NCI-H1694 treated with DMSO at 0.1 percent for 48 hours (cell line): ENCODE measurements around the gene HMOX1.
"Not testable (repeated sequence)": the region's sequence is repeated elsewhere in the genome, so short reads cannot be mapped to it uniquely, and the experiment has no call there.

Experiments
- DNase-seq: peaks from one replicate; lab custom pipeline; 2025; lab: John Stamatoyannopoulos, UW

Gene HMOX1

DNA sequence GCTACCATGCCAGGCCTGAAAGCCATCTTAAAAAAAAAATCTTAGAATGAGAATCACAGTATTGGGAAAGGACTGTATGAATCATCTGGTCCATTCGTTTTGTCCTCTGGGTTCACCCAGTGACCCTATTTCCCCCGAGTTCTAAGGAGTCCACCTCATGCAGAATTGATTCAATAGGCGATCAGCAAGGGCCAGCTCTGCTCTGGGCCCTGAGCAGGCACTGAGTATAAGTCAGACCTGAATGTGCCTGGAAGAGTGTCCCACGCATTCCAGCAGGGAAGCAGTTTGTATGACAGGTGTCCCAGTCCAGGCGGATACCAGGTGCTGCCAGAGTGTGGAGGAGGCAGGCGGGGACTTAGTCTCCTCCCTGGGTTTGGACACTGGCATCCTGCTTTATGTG lies 883 bp upstream of the HMOX1 start:
- DNase-seq = no peak

DNA sequence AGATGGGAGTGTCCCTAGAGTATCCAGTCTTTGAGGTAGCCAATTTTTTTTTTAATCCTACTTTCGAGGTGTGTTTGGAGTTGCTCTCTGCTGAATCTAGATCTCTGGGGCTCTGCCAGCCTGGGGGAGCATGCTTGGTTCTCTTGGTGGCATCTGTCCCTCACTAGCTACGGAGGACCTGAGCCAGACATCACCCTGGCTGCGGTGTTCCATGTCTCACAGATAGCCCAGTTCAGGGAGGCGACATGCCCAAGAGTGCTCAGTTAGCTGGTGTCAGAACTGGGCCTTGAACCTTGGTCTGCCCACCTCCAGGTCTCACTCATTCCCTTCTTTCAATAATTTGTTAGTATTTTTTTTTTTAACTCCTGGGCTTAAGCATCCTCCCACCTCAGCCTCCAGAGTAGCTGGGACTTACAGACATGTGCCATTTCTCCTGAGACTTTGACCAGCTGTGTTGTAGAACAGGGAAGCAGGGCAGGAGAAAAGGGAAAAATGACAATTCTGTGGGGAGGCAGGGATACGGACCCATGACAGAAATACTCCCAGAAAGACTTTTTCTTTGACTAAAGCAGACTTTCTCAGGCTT lies 621 bp downstream of the HMOX1 start:
- DNase-seq = no peak

DNA sequence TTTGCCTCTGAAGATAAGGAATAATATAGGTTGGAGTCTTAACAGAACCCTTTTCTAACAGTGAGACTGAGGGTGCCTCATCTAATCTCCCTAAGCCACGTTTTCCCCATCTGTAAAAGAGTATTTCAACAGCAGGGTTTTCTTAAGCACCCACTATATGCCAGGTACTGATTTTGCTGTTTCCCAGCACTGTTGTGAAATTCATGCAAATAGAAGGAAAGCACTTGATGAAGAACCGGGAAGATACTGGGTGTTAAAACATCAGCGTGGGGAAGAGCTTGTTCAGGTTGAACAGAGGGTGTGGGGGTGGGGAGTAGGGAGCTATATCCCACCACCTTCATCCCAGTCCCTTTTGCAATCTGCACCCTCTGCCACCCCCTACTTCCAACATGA lies 2.8 kb downstream of the HMOX1 start:
- DNase-seq = no peak

DNA sequence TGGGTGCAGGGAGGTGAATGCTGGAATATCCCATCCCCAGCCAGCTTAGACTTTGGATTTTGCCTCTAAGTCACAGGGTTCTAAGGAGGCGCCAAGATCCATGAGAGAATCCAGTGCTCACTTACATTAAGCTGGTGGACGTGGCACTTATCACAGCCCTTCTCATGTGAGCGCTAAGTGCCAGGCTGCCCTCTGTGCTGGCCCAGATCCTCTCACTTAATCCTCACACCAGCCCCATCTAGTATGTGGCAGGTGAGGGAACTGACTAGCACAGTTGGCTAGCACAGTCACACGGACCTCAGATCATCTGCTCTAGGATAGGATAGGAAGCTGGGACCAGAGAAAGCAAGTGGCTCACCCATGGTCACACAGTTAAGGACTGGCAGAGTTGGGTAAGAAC lies 3.6 kb downstream of the HMOX1 start:
- DNase-seq = no peak

DNA sequence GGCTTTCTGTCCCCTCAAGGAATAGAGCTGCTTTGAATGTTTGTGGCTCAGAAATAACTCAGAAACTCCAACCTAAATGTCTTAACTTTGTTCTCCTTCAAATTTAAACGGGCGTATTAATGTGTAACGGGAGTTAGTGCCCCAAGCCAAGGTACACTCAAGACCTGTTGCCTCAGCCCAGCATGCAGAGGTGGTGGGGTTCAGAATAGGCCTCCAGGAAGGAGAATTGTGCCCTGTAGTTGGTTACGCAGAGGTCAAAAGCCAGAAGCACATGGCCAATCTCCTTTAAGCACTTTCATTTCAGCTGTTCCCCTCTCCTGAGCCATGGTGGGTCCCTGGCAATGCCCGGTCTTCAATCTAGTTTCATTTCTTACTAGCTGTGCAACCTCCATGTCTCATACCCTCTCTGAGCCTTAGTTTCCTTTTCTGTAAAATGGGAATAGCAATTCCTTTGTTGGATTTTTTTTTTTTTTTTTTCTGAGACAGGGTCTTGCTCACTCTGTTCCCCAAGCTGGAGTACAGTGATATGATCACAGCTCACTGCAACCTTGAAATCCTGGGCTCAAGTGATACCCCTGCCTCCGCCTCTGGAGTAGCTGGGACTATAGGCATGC lies 4.2 kb downstream of the HMOX1 start:
- DNase-seq = no peak

DNA sequence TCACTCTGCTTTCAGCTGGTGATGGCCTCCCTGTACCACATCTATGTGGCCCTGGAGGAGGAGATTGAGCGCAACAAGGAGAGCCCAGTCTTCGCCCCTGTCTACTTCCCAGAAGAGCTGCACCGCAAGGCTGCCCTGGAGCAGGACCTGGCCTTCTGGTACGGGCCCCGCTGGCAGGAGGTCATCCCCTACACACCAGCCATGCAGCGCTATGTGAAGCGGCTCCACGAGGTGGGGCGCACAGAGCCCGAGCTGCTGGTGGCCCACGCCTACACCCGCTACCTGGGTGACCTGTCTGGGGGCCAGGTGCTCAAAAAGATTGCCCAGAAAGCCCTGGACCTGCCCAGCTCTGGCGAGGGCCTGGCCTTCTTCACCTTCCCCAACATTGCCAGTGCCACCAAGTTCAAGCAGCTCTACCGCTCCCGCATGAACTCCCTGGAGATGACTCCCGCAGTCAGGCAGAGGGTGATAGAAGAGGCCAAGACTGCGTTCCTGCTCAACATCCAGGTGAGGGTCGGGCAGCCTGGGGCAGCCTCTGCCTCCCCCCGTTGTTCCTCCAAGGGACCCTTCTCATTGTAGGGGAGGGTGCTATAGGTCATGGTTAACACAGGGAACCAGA lies 5.9 kb downstream of the HMOX1 start:
- no peak for DNase-seq

DNA sequence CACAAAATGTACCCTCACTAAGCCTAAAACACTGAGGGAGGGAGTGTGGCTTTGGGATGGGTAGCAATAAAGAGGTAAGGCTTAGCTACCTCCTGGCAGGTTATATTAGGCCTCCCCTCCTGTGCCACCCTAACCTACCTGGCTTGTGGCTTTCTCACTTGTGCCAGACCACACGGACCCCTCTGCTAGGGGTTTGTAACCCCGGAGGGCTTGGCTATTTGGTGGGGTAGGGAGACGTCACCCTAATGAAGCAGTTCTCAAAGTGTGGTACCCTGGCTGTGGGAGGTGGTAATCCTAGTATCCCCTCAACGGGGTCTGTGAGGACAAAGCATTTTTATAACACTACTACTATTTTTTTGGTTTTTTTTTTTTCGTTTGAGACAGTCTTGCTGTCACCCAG lies 10.0 kb downstream of the HMOX1 start:
- no peak for DNase-seq

DNA sequence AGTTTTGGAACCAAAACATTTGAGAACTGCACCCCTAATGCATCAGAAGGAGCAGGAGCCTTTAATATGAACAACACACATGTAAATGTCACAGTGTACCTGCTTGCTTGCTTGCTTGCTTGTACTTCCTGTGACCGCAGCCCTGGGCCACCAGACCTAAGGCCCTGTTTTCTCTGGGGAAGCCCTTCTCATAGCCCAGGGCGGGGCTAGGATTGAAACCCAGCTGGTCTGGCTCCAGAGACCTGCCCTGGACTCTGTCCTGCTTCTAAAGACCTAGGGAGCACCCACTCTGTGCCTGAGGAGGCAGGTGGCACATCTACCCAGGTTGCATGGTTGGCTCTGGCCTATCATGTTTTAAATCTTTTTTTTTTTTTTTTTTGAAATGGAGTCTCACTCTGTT lies 11.5 kb downstream of the HMOX1 start:
- DNase-seq = no peak

DNA sequence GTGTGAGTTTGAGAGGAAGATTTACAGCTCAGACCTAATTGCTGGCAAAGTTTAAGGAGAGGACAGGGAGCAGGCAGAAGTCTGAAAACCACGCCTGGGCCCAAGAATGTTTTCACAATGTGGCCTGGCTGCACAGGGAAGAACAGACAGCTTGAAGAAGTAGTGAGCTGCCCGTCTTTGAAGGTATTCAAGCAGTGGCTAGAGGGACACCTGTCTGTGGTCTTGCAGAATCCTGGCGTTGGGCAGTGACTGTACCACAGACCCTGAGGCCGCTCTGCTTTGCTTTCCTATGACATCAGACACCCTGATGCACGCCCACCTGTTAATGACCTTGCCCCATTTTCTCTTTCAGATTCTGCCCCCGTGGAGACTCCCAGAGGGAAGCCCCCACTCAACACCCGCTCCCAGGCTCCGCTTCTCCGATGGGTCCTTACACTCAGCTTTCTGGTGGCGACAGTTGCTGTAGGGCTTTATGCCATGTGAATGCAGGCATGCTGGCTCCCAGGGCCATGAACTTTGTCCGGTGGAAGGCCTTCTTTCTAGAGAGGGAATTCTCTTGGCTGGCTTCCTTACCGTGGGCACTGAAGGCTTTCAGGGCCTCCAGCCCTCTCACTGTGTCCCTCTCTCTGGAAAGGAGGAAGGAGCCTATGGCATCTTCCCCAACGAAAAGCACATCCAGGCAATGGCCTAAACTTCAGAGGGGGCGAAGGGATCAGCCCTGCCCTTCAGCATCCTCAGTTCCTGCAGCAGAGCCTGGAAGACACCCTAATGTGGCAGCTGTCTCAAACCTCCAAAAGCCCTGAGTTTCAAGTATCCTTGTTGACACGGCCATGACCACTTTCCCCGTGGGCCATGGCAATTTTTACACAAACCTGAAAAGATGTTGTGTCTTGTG lies 12.5 kb downstream of the HMOX1 start:
- DNase-seq = no peak

DNA sequence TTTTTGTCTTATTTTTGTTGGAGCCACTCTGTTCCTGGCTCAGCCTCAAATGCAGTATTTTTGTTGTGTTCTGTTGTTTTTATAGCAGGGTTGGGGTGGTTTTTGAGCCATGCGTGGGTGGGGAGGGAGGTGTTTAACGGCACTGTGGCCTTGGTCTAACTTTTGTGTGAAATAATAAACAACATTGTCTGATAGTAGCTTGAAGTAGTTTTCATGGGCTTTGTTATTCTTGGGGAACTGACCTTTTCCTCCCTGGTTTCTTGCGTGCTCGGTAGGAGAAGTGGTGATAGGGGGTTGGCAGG lies 13.1 kb downstream of the HMOX1 start:
- no peak for DNase-seq

DNA sequence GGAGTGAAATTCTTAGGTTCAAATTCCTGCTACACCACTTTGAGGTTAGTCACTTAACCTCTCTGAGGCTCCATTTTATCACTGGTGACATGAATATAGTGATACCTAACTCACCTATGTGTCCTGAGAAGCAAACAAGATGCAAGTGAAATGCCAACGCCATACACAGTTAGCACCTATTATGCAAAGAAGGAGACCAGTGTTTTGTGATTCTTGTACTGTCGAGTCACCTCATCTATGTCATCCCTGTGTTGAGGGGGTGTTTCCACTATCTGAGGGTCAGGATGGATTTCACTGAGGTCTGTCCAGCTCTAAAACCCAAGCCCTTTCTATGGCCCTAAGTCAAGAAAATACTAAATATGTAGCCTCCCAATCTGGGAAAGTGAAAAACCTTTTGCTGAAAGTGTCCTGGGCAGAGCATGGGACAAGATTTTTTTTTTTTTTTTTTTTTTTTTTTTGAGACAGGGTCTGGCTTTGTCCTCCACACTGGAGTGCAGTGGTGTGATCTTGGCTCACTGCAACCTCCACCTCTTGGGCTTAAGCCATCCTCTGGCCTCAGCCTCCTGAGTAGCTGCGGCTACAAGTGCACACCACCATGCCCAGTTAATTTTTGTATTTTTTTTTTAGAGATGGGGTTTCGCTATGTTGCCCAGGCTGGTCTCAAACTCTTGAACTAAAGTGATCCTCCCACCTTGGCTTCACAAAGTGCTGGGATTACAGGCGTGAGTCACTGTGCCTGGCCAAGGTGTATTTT lies 14.1 kb downstream of the HMOX1 start:
- no peak for DNase-seq

DNA sequence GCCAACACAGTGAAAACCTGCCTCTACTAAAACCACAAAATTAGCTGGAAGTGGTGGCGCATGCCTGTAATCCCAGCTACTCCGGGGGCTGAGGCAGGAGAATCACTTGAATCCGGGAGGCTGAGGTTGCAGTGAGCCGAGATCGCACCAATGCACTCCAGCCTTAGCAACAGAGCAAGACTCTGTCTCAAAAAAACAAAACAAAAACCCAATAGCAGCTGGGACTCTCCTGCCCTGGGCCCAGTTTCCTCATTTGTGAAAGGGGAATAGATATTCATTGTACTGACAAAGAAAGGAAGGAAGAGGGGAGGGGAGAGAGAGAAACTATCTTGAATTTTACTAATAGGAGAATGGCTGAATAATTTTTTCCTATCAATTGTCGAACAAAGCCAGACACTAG lies 15.7 kb downstream of the HMOX1 start:
- not testable (repeated sequence) for DNase-seq

DNA sequence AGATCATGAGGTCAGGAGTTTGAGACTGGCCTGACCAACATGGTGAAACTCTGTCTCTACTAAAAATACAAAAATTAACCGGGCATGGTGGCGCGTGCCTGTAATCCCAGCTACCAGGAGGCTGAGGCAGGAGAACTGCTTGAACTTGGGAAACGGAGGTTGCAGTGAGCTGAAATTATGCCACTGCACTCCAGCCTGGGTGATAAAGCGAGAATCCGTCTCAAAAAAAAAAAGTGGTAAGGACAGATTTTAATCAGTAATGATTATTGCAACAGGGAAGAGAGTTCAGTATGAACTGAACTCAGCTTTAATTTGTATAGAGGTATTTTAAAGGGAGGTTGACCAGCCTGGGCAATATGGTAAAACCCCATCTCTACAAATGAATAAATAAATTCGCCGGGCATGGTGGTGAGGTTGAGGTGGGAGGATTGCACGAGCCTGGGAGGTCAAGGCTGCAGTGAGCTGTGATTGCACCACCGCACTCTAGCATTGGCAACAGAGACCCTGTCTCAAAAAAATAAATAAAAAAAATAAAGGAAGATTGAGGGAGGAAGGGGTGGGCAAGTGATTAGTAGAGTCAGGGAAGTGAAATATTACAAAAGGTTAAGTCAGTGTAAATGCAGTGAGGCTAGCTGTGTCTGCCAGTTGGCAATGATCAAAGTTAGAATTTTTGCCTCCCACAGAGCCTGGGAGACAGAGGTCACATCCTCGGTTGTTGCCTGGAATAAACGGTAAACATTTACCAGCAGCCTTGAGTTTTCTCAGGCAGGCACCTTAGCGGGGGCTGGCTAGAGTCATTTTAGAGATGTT lies 16.4 kb downstream of the HMOX1 start:
- DNase-seq = no peak

DNA sequence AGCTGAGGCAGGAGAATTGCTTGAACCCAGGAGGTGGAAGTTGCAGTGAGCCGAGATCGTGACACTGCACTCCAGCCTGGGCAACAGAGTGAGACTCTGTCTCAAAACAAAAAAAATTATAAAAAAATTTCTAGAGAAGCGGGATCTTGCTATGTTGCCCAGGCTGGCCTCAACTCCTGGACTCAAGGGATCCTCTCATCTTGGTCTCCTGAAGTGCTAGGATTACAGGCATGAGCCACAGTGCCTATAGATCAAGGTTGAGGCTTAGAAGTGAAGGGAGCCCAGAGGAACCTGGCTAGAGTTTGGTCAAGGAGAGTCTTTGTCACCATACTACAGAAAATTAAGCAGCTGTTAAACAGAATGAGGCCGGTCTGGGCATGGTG lies 17.7 kb downstream of the HMOX1 start:
- no peak for DNase-seq

DNA sequence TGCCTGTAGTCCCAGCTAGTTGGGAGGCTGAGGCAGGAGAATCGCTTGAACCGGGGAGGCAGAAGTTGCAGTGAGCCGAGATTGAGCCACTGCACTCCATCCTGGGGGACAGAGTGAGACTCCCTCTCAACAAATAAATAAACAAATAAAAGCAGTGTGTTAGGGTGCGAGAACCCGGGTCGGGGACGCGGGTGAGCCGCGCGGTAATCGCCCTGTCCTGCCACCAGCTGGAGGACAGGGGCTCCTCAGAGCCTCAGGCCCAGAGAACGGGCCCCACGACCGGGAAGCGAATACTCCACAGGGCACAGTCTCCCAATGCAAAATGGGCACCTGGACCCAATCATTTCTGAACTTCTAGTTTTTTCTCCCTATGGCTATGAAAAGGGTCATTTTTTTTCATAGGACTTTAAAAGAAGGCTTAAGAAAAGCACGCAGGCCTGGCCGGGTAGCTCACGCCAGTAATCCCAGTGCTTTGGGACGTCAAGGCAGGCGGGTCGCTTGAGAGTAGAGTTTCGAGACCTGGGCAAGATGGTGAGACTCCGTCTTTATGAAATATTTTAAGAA lies 18.3 kb downstream of the HMOX1 start:
- no peak for DNase-seq

DNA sequence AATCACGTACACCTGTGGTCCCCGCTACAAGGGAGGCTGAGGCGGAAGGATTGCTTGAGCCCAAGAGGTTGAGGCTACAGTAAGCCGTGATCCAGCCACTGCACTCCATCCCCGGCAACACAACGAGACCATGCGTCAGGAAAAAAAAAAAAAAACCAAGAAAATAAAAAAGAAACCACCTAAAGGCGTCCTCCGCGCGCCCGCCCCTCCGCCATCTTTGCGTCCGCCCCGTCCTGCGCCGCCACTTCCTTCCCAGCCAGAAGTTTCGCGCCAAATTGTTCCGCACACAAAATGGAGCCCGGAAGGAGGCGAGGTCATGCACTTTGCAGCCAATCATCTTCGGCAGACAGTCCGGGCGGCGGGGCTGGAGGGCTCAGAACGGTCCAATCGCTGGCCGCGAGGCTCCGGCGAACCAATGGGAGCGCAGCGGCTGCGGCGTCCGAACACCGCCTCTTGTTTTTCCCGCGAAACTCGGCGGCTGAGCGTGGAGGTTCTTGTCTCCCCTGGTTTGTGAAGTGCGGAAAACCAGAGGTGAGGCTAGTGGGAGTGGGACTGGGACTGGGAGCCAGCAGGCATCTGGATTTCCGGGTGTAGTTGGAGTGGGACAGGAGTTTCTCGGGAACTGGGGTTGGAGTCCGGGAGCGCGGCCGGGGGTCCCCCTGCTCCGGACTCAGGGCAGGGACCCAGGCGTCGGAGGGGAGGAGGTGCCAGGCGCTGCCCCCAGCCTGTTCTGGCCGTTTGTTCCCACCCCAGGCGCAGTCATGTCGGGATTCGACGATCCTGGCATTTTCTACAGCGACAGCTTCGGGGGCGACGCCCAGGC lies 19.0 kb downstream of the HMOX1 start, which contains the start of gene MCM5:
MCM5 (plus strand) TSS at position 463 of the 823 bp plus-strand sequence; CDS start at position 762, 299 bp downstream.
- peak; percentile 91 for DNase-seq

DNA sequence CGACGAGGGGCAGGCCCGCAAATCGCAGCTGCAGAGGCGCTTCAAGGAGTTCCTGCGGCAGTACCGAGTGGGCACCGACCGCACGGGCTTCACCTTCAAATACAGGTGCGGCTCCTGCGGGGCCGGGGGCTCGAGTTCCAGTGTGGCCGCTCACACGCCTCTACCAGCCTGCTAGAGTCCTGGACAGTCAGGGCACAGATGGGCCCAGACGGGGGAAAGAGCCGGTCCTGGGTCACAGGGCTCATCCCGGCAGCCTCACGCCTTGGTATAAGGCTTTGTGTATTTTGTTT lies 19.6 kb downstream of the HMOX1 start:
- DNase-seq = no peak

DNA sequence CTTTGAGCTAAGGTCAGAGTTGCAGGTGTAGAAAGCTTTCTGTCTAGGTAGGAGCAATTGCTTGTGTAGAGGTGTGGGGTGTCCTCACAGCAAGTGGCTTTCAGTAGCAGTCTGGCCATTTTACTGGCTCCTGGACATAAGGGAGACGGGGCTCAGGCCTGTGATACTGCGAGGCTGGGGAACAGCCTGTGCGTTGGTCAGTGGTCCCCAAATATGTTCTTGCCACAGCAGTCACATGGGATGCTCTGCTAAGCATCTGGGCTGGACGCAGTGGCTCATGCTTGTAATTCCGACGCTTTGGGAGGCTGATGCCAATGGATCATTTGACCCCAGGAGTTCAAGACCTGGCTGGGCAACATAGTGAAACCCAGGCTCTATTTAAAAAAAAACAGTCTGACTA lies 21.0 kb downstream of the HMOX1 start:
- DNase-seq = no peak

DNA sequence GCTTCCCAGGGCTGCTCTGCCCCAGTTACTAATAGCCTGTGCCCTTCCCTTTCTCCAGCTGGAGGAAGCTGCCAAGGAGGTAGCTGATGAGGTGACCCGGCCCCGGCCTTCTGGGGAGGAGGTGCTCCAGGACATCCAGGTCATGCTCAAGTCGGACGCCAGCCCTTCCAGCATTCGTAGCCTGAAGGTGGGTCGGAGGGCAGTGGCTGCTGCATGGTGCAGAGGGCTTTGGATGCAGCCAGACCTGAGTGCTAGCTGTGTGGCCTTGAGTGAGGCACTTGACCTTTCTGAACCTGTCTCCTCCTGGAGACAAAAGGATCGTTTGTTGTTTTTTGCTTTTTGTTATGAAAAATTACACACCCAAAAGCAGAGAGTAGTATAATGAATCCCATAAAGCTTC lies 22.5 kb downstream of the HMOX1 start:
- DNase-seq = no peak

DNA sequence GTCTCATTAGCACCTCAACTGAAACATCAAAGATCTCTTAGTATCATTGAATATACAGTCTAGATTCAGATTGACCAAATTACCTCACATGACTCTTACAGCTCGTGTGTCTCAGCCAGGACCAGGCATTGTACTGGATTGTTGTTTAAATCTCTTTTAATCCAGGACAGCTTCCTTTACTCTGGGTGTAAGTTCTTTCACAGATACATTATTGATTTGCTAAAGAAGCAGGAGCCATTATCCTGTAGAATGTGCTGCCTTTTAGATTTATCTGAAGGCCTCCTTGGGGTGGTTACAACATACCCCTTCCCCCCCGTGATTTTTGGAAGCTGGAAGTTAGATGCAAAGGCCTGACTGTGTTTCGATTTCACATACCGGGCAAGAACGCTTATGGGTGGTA lies 23.3 kb downstream of the HMOX1 start:
- no peak for DNase-seq
